HG03457 (cell line): ENCODE measurements around the gene MFF.

Source experiments
- ATAC-seq: cut with Tn5 transposase; IDR thresholded peaks from one replicate; pipeline ENCODE4 v1.9.1; 2021; ENCODE audit warnings: moderate number of reproducible peaks; ENCODE audit not compliant: unreplicated experiment

MFF gene

GRCh38 chr2:227404585-227405271, 79.7 kb downstream of the MFF start:
- no peak for ATAC-seq

DNA sequence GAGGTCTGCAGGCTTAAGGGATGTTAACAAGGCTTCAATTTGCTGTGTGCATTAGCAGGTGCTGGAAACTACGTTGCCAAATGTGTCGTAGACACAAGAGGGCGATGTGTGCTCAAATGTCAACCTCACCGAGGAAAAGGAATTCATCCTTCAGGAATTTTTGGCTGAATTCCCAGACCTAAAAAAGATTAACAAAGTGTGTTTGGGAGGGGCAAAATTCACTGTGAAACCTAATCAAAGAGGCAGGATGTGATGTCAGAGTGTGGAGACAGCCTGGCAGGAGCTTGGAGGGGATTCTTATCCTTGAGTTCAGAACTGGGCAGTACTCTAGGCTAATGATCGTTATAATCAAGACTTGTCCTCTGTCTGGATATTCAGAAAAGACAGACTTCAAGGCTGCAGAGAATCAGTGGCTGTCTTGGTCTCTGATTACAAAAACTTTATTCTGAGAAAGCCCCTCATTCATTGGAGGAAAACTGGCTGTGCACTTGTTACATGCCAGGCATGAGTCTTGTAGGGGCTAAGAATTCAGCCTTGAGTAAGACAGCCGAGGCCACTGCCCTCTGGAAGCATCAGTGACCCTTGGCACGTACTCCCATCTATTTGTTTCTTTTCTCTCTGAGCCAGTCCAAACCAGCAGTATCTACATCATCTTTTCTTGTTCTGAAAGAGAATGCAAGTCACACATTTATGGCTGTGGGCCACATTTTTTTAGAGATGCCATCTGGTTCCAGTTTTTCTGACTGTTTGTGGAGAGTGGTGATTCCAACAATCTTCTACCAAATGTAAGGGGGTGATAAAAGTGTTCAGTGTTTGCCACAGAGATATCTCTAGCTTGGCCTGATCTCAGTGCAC, 81.4 kb downstream of the MFF start:
- no peak for ATAC-seq
